SK-N-SH (cell line): ENCODE results near the gene CDK5RAP2. TPM values are rescaled to one million over a fixed set of nuclear protein-coding genes. Genes with fewer than 3 reads are reported as not detected.

Experiments used
- CTCF ChIA-PET: fragments of 300-600, 350-600 bp; formaldehyde crosslinking; extraction: SDS; loops from one replicate; lab custom pipeline; 2021; lab: Yijun Ruan, JAX
- POLR2A ChIA-PET: fragments of 350-600 bp; sonication (Branson Sonifier 250); formaldehyde crosslinking; extraction: SDS; loops from one replicate; lab custom pipeline; 2020; ENCODE audit warnings: antibody characterized with exemption, inconsistent platforms; lab: Yijun Ruan, JAX
- DNase-seq: peaks from one replicate; pipeline ENCODE4 v3.0.0; 2012
- H2AFZ ChIP-seq: fragments of 200-600 bp; sonication (generic); 2 replicates; pipeline ENCODE4 v1.8.1; 2016; ENCODE audit warnings: antibody characterized with exemption, mild to moderate bottlenecking, low read depth
- H3F3A ChIP-seq: fragments of 200-600 bp; sonication (generic); replicated peaks from 2 replicates; pipeline ENCODE3; 2016; ENCODE audit warnings: antibody characterized with exemption, mild to moderate bottlenecking; ENCODE audit not compliant: insufficient read depth
- H3K27ac ChIP-seq, 2 experiments: fragments of 200-500 bp in 1 of 2; fragments of 200-600 bp in 1 of 2; sonication (Bioruptor generic) in 1 of 2; sonication (generic), shearing (Covaris generic) in 1 of 2; 2 replicates each; pipeline versions ENCODE4 v1.5.1 to v1.6.1; 2014 to 2016; ENCODE audit warnings: low read depth in 2 of 2, inconsistent platforms in 1 of 2, low read length in 1 of 2, mild to moderate bottlenecking in 1 of 2, mixed read lengths in 1 of 2
- H3K27me3 ChIP-seq: fragments of 200-600 bp; sonication (generic), shearing (Covaris generic); 2 replicates; pipeline ENCODE4 v1.6.1; 2016; ENCODE audit warnings: mixed run types; ENCODE audit not compliant: insufficient read depth
- H3K36me3 ChIP-seq, 2 experiments: fragments of 200-500 bp in 1 of 2; fragments of 200-600 bp in 1 of 2; sonication (Bioruptor generic) in 1 of 2; sonication (generic) in 1 of 2; replicated peaks in 1 of 2; 2 replicates each; pipeline versions ENCODE3 to v1.5.1; 2014 to 2016; ENCODE audit warnings: low read length in 1 of 2, mild to moderate bottlenecking in 1 of 2; ENCODE audit not compliant: insufficient read depth in 2 of 2, control insufficient read depth in 1 of 2
- H3K4me1 ChIP-seq, 2 experiments: fragments of 200-500 bp in 1 of 2; fragments of 200-600 bp in 1 of 2; sonication (Bioruptor generic) in 1 of 2; sonication (generic), shearing (Covaris generic) in 1 of 2; 2 replicates each; pipeline versions ENCODE4 v1.5.1 to v1.6.1; 2014 to 2016; ENCODE audit warnings: low read depth in 1 of 2, low read length in 1 of 2, mixed run types in 1 of 2; ENCODE audit not compliant: insufficient read depth in 2 of 2, control insufficient read depth in 1 of 2
- H3K4me2 ChIP-seq: fragments of 200-600 bp; sonication (generic), shearing (Covaris generic); 2 replicates; pipeline ENCODE4 v1.6.1; 2017; ENCODE audit warnings: mixed run types
- H3K4me3 ChIP-seq, 2 experiments: fragments of 200-500 bp in 1 of 2; fragments of 200-600 bp in 1 of 2; sonication (Bioruptor generic) in 1 of 2; sonication (generic), shearing (Covaris generic) in 1 of 2; 2 replicates each; pipeline versions ENCODE4 v1.5.1 to v1.8.1; 2014 to 2016; ENCODE audit warnings: low read depth in 2 of 2, inconsistent platforms in 1 of 2, low read length in 1 of 2, mild to moderate bottlenecking in 1 of 2, mixed read lengths in 1 of 2, moderate library complexity in 1 of 2
- H3K79me2 ChIP-seq: fragments of 200-600 bp; sonication (generic); 2 replicates; pipeline ENCODE4 v1.8.1; 2017; ENCODE audit warnings: mild to moderate bottlenecking; ENCODE audit not compliant: insufficient read depth
- H3K9ac ChIP-seq: fragments of 200-600 bp; sonication (generic); 2 replicates; pipeline ENCODE4 v1.6.1; 2017; ENCODE audit warnings: mixed run types
- H3K9me2 ChIP-seq: fragments of 200-600 bp; sonication (generic); 2 replicates; pipeline ENCODE4 v1.6.1; 2017; ENCODE audit warnings: mixed run types
- H3K9me3 ChIP-seq: fragments of 200-600 bp; sonication (generic); 2 replicates; pipeline ENCODE4 v1.6.1; 2017; ENCODE audit warnings: mixed run types, mild to moderate bottlenecking, moderate library complexity
- H4K20me1 ChIP-seq: fragments of 200-600 bp; sonication (generic); 2 replicates; pipeline ENCODE4 v1.6.1; 2017; ENCODE audit warnings: mild to moderate bottlenecking, mixed run types; ENCODE audit not compliant: insufficient read depth
- CHD2 ChIP-seq: fragments of 150-350 bp; IDR thresholded peaks from 2 replicates; pipeline ENCODE4 v1.6.1; 2018; ENCODE audit warnings: low read length; ENCODE audit not compliant: partially characterized antibody
- ELF1 ChIP-seq: IDR thresholded peaks from 2 replicates; pipeline ENCODE4 v1.4.0; 2012
- FOXJ3 ChIP-seq: sonication (generic); formaldehyde crosslinking; IDR thresholded peaks from 2 replicates; pipeline ENCODE4 v1.5.1; 2020; ENCODE audit warnings: mild to moderate bottlenecking, missing genetic modification reagents
- FOXM1 ChIP-seq: IDR thresholded peaks from 2 replicates; pipeline ENCODE4 v1.4.0; 2012; ENCODE audit warnings: low read depth, mild to moderate bottlenecking
- GABPA ChIP-seq: IDR thresholded peaks from 2 replicates; pipeline ENCODE4 v1.4.0; 2012; ENCODE audit warnings: low read depth, mild to moderate bottlenecking
- MEF2A ChIP-seq: IDR thresholded peaks from 2 replicates; pipeline ENCODE4 v1.4.0; 2012; ENCODE audit warnings: low read depth, borderline replicate concordance
- MXI1 ChIP-seq: IDR thresholded peaks from 2 replicates; pipeline ENCODE4 v1.6.1; 2012; ENCODE audit warnings: mild to moderate bottlenecking, low read depth, low read length, improper control_type of control experiment
- NFIC ChIP-seq: IDR thresholded peaks from 2 replicates; pipeline ENCODE4 v1.4.0; 2012; ENCODE audit warnings: borderline replicate concordance
- POLR2AphosphoS5 ChIP-seq: IDR thresholded peaks from 2 replicates; pipeline ENCODE4 v1.6.1; 2012; ENCODE audit warnings: low read depth, low read length
- RAD21 ChIP-seq: IDR thresholded peaks from 2 replicates; pipeline ENCODE4 v1.6.1; 2012; ENCODE audit warnings: mild to moderate bottlenecking, low read length
- RFX5 ChIP-seq: IDR thresholded peaks from 2 replicates; pipeline ENCODE4 v1.6.1; 2012; ENCODE audit warnings: mild to moderate bottlenecking, improper control_type of control experiment, low read length
- RXRA ChIP-seq: IDR thresholded peaks from 2 replicates; pipeline ENCODE4 v1.4.0; 2012; ENCODE audit warnings: low read depth, mild to moderate bottlenecking, borderline replicate concordance
- SIN3A ChIP-seq: IDR thresholded peaks from 2 replicates; pipeline ENCODE4 v1.6.1; 2012; ENCODE audit warnings: low read depth, mild to moderate bottlenecking, low read length, moderate library complexity, borderline replicate concordance
- SMC3 ChIP-seq: IDR thresholded peaks from 2 replicates; pipeline ENCODE4 v1.6.1; 2012; ENCODE audit warnings: low read depth, low read length, improper control_type of control experiment
- TAF1 ChIP-seq: IDR thresholded peaks from 2 replicates; pipeline ENCODE4 v1.6.1; 2012; ENCODE audit warnings: low read depth, mild to moderate bottlenecking, low read length, moderate library complexity, borderline replicate concordance
- TCF12 ChIP-seq: IDR thresholded peaks from 2 replicates; pipeline ENCODE4 v1.4.0; 2012
- TEAD4 ChIP-seq: IDR thresholded peaks from 2 replicates; pipeline ENCODE4 v1.4.0; 2012; ENCODE audit warnings: mild to moderate bottlenecking, borderline replicate concordance; ENCODE audit not compliant: insufficient read depth
- WGBS: methylation state at CpG from one replicate; pipeline ENCODE4 v1.1.6; 2017; ENCODE audit warnings: low lambda C conversion rate; 5-methylcytosine and 5-hydroxymethylcytosine counted together
- polyA plus RNA-seq, 3 experiments: library from polyadenylated mRNA; depleted of rRNA; stranded (reverse); fragments of >200 nt; gene quantifications; 2 replicates each; pipeline ENCODE4 v1.2.3, GENCODE V29; 2012
- TF ChIP-seq, protein P1 (sequence below): fragments of 150-350 bp; IDR thresholded peaks from 2 replicates; pipeline ENCODE4 v1.6.1; 2017; ENCODE audit warnings: antibody characterized with exemption, low read length, low read depth, borderline replicate concordance
- TF ChIP-seq, protein P2 (sequence below): IDR thresholded peaks from 2 replicates; pipeline ENCODE4 v1.6.1; 2012; ENCODE audit warnings: mild to moderate bottlenecking, low read depth, low read length, moderate library complexity
- TF ChIP-seq, protein P3 (sequence below): fragments of 150-350 bp; IDR thresholded peaks from 2 replicates; pipeline ENCODE4 v1.6.1; 2016; ENCODE audit warnings: mild to moderate bottlenecking, low read depth, low read length

Gene CDK5RAP2
- polyA plus RNA-seq, 1 of the 3 experiments (the other 2 are of a cell fraction), result 20.7 TPM

DNA sequence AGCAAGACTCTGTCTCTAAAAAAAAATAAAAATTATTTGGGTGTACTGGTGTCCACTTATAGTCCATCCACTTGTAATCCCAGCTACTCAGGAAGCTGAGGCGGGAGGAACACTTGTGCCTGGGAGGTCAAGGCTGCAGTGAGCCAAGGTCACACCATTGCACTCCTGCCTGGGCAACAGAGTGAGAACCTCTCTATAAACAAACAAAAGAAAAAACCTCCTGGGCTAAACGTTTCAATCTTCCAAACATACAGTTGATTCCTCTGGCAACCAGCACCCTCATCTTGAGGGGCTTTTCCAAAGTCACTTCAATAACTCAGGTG, 13.9 kb upstream of the CDK5RAP2 start:
- H3K9ac ChIP-seq, result no peak overlapping the region
- H3K4me1 ChIP-seq, result no peaks in the 10 kb centered on the region
- no peak overlapping the region for H3K4me2 ChIP-seq
- no peak overlapping the region for H3K27ac ChIP-seq
- POLR2A ChIA-PET, result no interaction called here
- no peak overlapping the region for H3K4me3 ChIP-seq
- H3K9me2 ChIP-seq, result no peaks in the 10 kb centered on the region
- H3K36me3 ChIP-seq, result no peaks in the 10 kb centered on the region
- no peak for TF ChIP-seq POLR2AphosphoS5
- TF ChIP-seq SIN3A, result no peak
- TF ChIP-seq FOXM1, result no peak
- no peak for TF ChIP-seq NFIC
- TF ChIP-seq CHD2, result no peak
- TF ChIP-seq RAD21, result no peak
- WGBS, result 59% methylated on average over 2 of the region's 2 CpGs
- no peaks in the 10 kb centered on the region for H3F3A ChIP-seq
- no peaks in the 10 kb centered on the region for H4K20me1 ChIP-seq
- H2AFZ ChIP-seq, result no peak overlapping the region
- H3K27me3 ChIP-seq, result no peaks in the 10 kb centered on the region
- H3K79me2 ChIP-seq, result no peaks in the 10 kb centered on the region
- no peaks in the 10 kb centered on the region for H3K9me3 ChIP-seq
- CTCF ChIA-PET, result interaction anchor here (1.9 kb wide), 1 partner anchor 26 kb away, joined by 4 read pairs; no protein-coding TSS in a partner anchor
- no peak for DNase-seq

DNA sequence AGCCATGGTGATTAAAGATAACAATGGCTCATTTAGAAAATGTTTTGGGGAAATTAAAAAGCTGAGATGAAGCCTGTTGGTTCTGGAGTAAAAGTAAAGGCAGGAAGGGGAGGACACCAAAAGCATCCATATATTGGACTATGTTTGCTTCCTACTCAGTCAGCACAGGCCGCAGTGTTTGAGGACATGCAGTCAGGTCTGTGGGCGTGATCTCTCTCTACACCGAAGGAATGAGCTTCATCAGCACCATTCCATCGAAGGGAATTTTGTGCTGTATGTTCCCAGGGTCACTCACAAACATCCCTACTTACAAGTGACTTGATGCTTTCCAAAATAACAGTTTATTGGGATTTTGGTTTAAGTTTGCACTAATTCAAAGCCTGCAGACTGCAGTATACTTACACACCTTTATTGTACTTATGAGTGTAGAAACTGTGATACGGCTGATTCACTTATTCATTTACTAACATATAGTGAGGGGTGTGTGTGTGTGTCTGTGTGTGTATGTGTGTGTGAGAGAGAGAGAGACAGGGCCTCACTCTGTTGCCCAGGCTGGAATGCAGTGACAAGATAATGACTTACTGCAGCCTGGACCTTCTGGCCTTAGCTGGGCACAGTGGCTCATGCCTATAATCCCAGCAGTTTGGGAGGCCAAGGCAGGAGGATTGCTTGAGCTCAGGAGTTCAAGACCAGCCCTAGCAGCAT, 13.4 kb upstream of the CDK5RAP2 start:
- no peak for DNase-seq
- H3K4me1 ChIP-seq, result no peaks in the 10 kb centered on the region
- POLR2A ChIA-PET, result no interaction called here
- H3K4me3 ChIP-seq, result no peak overlapping the region
- CTCF ChIA-PET, result interaction anchor here (1.9 kb wide), 1 partner anchor 27 kb away, joined by 4 read pairs; no protein-coding TSS in a partner anchor
- H3K9me3 ChIP-seq, result no peaks in the 10 kb centered on the region
- H3F3A ChIP-seq, result no peaks in the 10 kb centered on the region
- 91% methylated on average over 5 of the region's 5 CpGs for WGBS
- no peaks in the 10 kb centered on the region for H3K9me2 ChIP-seq
- TF ChIP-seq GABPA (no peak), POLR2AphosphoS5 (no peak), ELF1 (no peak), TEAD4 (no peak), RFX5 (no peak), RXRA (no peak), FOXM1 (no peak), FOXJ3 (CRISPR knock-in tag) (no peak), TAF1 (no peak), MXI1 (no peak), MEF2A (no peak), TCF12 (no peak), RAD21 (no peak), SMC3 (no peak)
- TF ChIP-seq, protein P1, sequence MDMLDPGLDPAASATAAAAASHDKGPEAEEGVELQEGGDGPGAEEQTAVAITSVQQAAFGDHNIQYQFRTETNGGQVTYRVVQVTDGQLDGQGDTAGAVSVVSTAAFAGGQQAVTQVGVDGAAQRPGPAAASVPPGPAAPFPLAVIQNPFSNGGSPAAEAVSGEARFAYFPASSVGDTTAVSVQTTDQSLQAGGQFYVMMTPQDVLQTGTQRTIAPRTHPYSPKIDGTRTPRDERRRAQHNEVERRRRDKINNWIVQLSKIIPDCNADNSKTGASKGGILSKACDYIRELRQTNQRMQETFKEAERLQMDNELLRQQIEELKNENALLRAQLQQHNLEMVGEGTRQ, result no peak
- TF ChIP-seq, protein P2, sequence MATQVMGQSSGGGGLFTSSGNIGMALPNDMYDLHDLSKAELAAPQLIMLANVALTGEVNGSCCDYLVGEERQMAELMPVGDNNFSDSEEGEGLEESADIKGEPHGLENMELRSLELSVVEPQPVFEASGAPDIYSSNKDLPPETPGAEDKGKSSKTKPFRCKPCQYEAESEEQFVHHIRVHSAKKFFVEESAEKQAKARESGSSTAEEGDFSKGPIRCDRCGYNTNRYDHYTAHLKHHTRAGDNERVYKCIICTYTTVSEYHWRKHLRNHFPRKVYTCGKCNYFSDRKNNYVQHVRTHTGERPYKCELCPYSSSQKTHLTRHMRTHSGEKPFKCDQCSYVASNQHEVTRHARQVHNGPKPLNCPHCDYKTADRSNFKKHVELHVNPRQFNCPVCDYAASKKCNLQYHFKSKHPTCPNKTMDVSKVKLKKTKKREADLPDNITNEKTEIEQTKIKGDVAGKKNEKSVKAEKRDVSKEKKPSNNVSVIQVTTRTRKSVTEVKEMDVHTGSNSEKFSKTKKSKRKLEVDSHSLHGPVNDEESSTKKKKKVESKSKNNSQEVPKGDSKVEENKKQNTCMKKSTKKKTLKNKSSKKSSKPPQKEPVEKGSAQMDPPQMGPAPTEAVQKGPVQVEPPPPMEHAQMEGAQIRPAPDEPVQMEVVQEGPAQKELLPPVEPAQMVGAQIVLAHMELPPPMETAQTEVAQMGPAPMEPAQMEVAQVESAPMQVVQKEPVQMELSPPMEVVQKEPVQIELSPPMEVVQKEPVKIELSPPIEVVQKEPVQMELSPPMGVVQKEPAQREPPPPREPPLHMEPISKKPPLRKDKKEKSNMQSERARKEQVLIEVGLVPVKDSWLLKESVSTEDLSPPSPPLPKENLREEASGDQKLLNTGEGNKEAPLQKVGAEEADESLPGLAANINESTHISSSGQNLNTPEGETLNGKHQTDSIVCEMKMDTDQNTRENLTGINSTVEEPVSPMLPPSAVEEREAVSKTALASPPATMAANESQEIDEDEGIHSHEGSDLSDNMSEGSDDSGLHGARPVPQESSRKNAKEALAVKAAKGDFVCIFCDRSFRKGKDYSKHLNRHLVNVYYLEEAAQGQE, result no peak
- TF ChIP-seq, protein P3, sequence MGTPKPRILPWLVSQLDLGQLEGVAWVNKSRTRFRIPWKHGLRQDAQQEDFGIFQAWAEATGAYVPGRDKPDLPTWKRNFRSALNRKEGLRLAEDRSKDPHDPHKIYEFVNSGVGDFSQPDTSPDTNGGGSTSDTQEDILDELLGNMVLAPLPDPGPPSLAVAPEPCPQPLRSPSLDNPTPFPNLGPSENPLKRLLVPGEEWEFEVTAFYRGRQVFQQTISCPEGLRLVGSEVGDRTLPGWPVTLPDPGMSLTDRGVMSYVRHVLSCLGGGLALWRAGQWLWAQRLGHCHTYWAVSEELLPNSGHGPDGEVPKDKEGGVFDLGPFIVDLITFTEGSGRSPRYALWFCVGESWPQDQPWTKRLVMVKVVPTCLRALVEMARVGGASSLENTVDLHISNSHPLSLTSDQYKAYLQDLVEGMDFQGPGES, result no peak
- H3K27ac ChIP-seq, result no peak overlapping the region
- H3K36me3 ChIP-seq, result no peaks in the 10 kb centered on the region
- no peaks in the 10 kb centered on the region for H4K20me1 ChIP-seq
- H3K27me3 ChIP-seq, result no peaks in the 10 kb centered on the region
- H2AFZ ChIP-seq, result no peak overlapping the region
- no peak overlapping the region for H3K4me2 ChIP-seq
- no peak overlapping the region for H3K9ac ChIP-seq
- H3K79me2 ChIP-seq, result no peaks in the 10 kb centered on the region
